ENCODE results near the gene ZFPM1.

GRCh38 chr16:88471115-88471514, 18.0 kb downstream of the ZFPM1 start:
- no peak for TF ChIP-seq POLR2AphosphoS5 (IDR thresholded peaks at IDR 0.05)
- no peak for TF ChIP-seq POLR2A (IDR thresholded peaks at IDR 0.05)
